ENCODE results near the gene PBLD.
A peak's percentile ranks its signal among the peaks of the same experiment; 100 is the strongest.

The PBLD gene

DNA sequence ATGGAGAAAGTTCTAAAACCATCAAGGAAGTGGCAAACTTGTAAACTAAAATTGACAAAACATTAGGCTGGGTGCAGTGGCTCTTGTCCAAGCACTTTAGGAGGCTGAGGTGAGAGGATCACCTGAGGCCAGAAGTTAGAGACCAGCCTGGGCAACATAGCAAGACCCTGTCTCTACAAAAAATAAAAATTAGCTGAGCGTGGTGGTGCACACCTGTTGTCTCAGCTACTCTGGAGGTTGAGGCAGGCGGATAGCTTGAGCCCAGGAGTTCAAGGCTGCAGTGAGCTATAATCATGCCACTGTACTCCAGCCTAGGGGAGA lies 30.3 kb downstream of the PBLD start:
- no peaks in the 10 kb centered on the region for H3K9me3 ChIP-seq (replicated peaks; ENCODE audit: insufficient read depth, low read length)
- no peak overlapping the region for H3K4me3 ChIP-seq (ENCODE audit: low read length)
- H3K27ac ChIP-seq (ENCODE audit: low read length), result no peak overlapping the region
- no peaks in the 10 kb centered on the region for H3K79me2 ChIP-seq (ENCODE audit: low read length)
- H3K4me1 ChIP-seq (ENCODE audit: low read length), result peaks cover 13% of the 10 kb centered on the region
- H3K36me3 ChIP-seq (replicated peaks; ENCODE audit: insufficient read depth, low read length), result no peaks in the 10 kb centered on the region
- no peak overlapping the region for H3K9ac ChIP-seq (ENCODE audit: low read length)
- H3K9me2 ChIP-seq (replicated peaks; ENCODE audit: insufficient read depth, low read length), result no peaks in the 10 kb centered on the region
- H3K4me2 ChIP-seq (ENCODE audit: low read depth, low read length), result no peak overlapping the region
- H3F3A ChIP-seq (ENCODE audit: insufficient read depth, low read length), result peaks cover 9% of the 10 kb centered on the region
- no peak overlapping the region for H2AFZ ChIP-seq (ENCODE audit: low read length)
- no peaks in the 10 kb centered on the region for H3K27me3 ChIP-seq (replicated peaks; ENCODE audit: insufficient read depth, low read length)
- no peak for DNase-seq
- H4K20me1 ChIP-seq (ENCODE audit: insufficient read depth, low read length), result no peaks in the 10 kb centered on the region
- TF ChIP-seq, protein P1, sequence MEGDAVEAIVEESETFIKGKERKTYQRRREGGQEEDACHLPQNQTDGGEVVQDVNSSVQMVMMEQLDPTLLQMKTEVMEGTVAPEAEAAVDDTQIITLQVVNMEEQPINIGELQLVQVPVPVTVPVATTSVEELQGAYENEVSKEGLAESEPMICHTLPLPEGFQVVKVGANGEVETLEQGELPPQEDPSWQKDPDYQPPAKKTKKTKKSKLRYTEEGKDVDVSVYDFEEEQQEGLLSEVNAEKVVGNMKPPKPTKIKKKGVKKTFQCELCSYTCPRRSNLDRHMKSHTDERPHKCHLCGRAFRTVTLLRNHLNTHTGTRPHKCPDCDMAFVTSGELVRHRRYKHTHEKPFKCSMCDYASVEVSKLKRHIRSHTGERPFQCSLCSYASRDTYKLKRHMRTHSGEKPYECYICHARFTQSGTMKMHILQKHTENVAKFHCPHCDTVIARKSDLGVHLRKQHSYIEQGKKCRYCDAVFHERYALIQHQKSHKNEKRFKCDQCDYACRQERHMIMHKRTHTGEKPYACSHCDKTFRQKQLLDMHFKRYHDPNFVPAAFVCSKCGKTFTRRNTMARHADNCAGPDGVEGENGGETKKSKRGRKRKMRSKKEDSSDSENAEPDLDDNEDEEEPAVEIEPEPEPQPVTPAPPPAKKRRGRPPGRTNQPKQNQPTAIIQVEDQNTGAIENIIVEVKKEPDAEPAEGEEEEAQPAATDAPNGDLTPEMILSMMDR (IDR thresholded peaks at IDR 0.05; ENCODE audit: low read length), result no peak
- TF ChIP-seq EZH2 (optimal IDR thresholded peaks at IDR 0.05; ENCODE audit: low read depth, low read length), result no peak
- TF ChIP-seq EZH2phosphoT487 (IDR thresholded peaks at IDR 0.05; ENCODE audit: low read length), result no peak

DNA sequence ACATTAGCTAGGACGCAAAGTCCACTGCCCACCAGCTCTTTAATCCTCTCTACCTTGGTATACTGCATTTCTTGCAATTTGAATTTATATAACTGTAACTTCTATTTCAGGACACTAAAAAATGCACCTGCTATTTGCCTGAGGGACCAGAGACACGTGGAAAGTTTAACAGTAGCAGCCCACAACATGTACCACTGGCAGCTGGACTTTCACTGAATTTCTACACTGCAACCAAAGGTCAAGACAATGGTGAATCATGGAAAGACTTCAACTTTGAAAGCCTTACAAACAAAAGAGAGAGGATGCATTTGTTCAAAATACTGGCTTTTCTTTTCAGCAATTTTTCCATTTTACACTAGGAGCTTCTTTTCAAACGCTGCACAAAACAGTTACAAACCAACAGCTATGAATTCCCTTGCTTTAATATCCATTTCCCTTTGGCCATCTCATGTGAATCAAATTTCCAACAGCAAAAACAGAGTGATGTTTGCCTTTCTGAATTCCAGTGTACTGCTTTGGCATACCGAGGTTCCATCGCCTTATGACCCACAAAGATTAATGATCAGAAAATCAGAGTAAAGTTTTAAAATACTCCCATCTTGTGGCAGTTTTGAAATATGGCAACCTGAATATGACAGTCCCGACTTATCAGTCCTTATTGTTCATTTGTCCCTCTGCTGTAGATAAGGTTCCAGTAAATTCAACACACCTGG lies 30.8 kb downstream of the PBLD start:
- Histone ChIP-seq H3K27me3 (replicated peaks; ENCODE audit: insufficient read depth, low read length) (no peaks in the 10 kb centered on the region), H3K79me2 (ENCODE audit: low read length) (no peaks in the 10 kb centered on the region), H3K4me3 (ENCODE audit: low read length) (no peak overlapping the region), H4K20me1 (ENCODE audit: insufficient read depth, low read length) (no peaks in the 10 kb centered on the region), H3K4me2 (ENCODE audit: low read depth, low read length) (peak overlapping the region; percentile 9; the same call in 1 of the 2 replicates), H3K27ac (ENCODE audit: low read length) (no peak overlapping the region), H3K9ac (ENCODE audit: low read length) (no peak overlapping the region), H3K9me3 (replicated peaks; ENCODE audit: insufficient read depth, low read length) (no peaks in the 10 kb centered on the region), H3F3A (ENCODE audit: insufficient read depth, low read length) (peaks cover 9% of the 10 kb centered on the region), H3K9me2 (replicated peaks; ENCODE audit: insufficient read depth, low read length) (no peaks in the 10 kb centered on the region), H2AFZ (ENCODE audit: low read length) (no peak overlapping the region), H3K4me1 (ENCODE audit: low read length) (peaks cover 13% of the 10 kb centered on the region), H3K36me3 (replicated peaks; ENCODE audit: insufficient read depth, low read length) (no peaks in the 10 kb centered on the region)
- DNase-seq, result peak; percentile 58
- TF ChIP-seq EZH2 (optimal IDR thresholded peaks at IDR 0.05; ENCODE audit: low read depth, low read length) (no peak), EZH2phosphoT487 (IDR thresholded peaks at IDR 0.05; ENCODE audit: low read length) (no peak)
- TF ChIP-seq, protein P1 (IDR thresholded peaks at IDR 0.05; ENCODE audit: low read length), result peak; percentile 69

DNA sequence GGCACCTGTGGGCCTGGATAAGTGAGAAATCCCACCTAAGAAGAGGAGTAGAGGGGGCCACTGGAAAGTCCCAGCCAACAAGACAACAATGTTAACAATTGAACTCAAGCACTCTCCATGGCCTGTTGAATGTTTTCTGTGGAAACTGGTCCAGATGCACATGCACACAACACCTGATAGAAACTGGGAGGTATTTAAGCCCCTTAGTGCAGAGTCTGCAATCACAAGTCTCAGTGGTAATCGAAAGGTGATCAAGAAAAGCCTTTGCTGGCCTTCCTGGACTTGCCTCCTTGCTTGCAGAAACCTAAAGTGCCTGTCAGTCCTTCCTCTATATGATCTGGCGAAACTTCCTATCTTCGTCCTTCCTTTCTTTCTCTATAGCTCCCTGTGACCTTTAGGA lies 31.4 kb downstream of the PBLD start:
- no peaks in the 10 kb centered on the region for H4K20me1 ChIP-seq (ENCODE audit: insufficient read depth, low read length)

More for the DNA sequence above, 31.4 kb downstream of the PBLD start:
- Histone ChIP-seq H2AFZ (ENCODE audit: low read length) (no peak overlapping the region), H3K9me3 (replicated peaks; ENCODE audit: insufficient read depth, low read length) (no peaks in the 10 kb centered on the region), H3K79me2 (ENCODE audit: low read length) (no peaks in the 10 kb centered on the region), H3K4me2 (ENCODE audit: low read depth, low read length) (peak overlapping the region; percentile 9), H3K36me3 (replicated peaks; ENCODE audit: insufficient read depth, low read length) (no peaks in the 10 kb centered on the region), H3F3A (ENCODE audit: insufficient read depth, low read length) (peaks cover 9% of the 10 kb centered on the region), H3K27ac (ENCODE audit: low read length) (peak overlapping the region; percentile 14; the same call in 1 of the 2 replicates), H3K27me3 (replicated peaks; ENCODE audit: insufficient read depth, low read length) (no peaks in the 10 kb centered on the region), H3K4me1 (ENCODE audit: low read length) (peaks cover 13% of the 10 kb centered on the region), H3K9ac (ENCODE audit: low read length) (no peak overlapping the region), H3K4me3 (ENCODE audit: low read length) (no peak overlapping the region), H3K9me2 (replicated peaks; ENCODE audit: insufficient read depth, low read length) (no peaks in the 10 kb centered on the region)
- TF ChIP-seq EZH2phosphoT487 (IDR thresholded peaks at IDR 0.05; ENCODE audit: low read length) (no peak), EZH2 (optimal IDR thresholded peaks at IDR 0.05; ENCODE audit: low read depth, low read length) (no peak)
- TF ChIP-seq, protein P1 (IDR thresholded peaks at IDR 0.05; ENCODE audit: low read length), result no peak
- peak; percentile 30 for DNase-seq
